H9 (cell line): ENCODE results near the gene BEND7. TPM values are rescaled to one million over a fixed set of nuclear protein-coding genes. Genes with fewer than 3 reads are reported as not detected.

ENCODE experiments used
- DNase-seq: peaks from one replicate; pipeline ENCODE4 v3.0.0-alpha.2; 2017
- H2AFZ ChIP-seq: one replicate; pipeline ENCODE4 v1.6.1; 2013; ENCODE audit warnings: mild to moderate bottlenecking, low read length, control low read depth, moderate library complexity
- H2AK5ac ChIP-seq: 2 replicates; pipeline ENCODE4 v1.6.1; 2013; ENCODE audit warnings: low read length, control low read depth, mixed read lengths; ENCODE audit not compliant: insufficient read length
- H2BK120ac ChIP-seq: one replicate; pipeline ENCODE4 v1.6.1; 2013; ENCODE audit warnings: low read depth, mild to moderate bottlenecking, low read length, control low read depth, inconsistent platforms; ENCODE audit not compliant: poor library complexity, severe bottlenecking
- H2BK12ac ChIP-seq: 2 replicates; pipeline ENCODE4 v1.6.1; 2013; ENCODE audit warnings: low read length, control low read depth, mixed read lengths, low read depth; ENCODE audit not compliant: insufficient read length
- H2BK15ac ChIP-seq: 2 replicates; pipeline ENCODE4 v1.6.1; 2013; ENCODE audit warnings: low read depth, low read length, control low read depth
- H2BK20ac ChIP-seq: one replicate; pipeline ENCODE4 v1.6.1; 2013; ENCODE audit warnings: low read depth, mild to moderate bottlenecking, low read length, control low read depth, inconsistent platforms; ENCODE audit not compliant: poor library complexity, severe bottlenecking
- H2BK5ac ChIP-seq: 2 replicates; pipeline ENCODE4 v1.6.1; 2013; ENCODE audit warnings: low read length, control low read depth, mixed read lengths; ENCODE audit not compliant: insufficient read length
- H3K14ac ChIP-seq: 2 replicates; pipeline ENCODE4 v1.6.1; 2013; ENCODE audit warnings: low read length, control low read depth; ENCODE audit not compliant: insufficient read depth
- H3K18ac ChIP-seq: 2 replicates; pipeline ENCODE4 v1.6.1; 2013; ENCODE audit warnings: low read depth, mild to moderate bottlenecking, mixed read lengths, low read length, control low read depth; ENCODE audit not compliant: insufficient read length
- H3K23ac ChIP-seq: 2 replicates; pipeline ENCODE4 v1.6.1; 2013; ENCODE audit warnings: low read length, control low read depth, mixed read lengths, low read depth; ENCODE audit not compliant: insufficient read length
- H3K23me2 ChIP-seq: 2 replicates; pipeline ENCODE4 v1.6.1; 2013; ENCODE audit warnings: low read depth, mild to moderate bottlenecking, mixed read lengths, low read length, control low read depth; ENCODE audit not compliant: insufficient read length, poor library complexity, severe bottlenecking
- H3K27ac ChIP-seq: 2 replicates; pipeline ENCODE4 v1.5.1; 2013; ENCODE audit warnings: low read length, control low read depth, mixed read lengths, low read depth; ENCODE audit not compliant: insufficient read length
- H3K27me3 ChIP-seq: 2 replicates; pipeline ENCODE4 v1.6.1; 2013; ENCODE audit warnings: low read length, control low read depth, inconsistent platforms; ENCODE audit not compliant: insufficient read depth
- H3K4ac ChIP-seq: 2 replicates; pipeline ENCODE4 v1.6.1; 2013; ENCODE audit warnings: low read depth, mild to moderate bottlenecking, control low read depth, inconsistent platforms, low read length, moderate library complexity
- H3K4me1 ChIP-seq: 2 replicates; pipeline ENCODE4 v1.6.1; 2013; ENCODE audit warnings: low read length, control low read depth, inconsistent platforms; ENCODE audit not compliant: insufficient read depth
- H3K4me2 ChIP-seq: 2 replicates; pipeline ENCODE4 v1.6.1; 2013; ENCODE audit warnings: low read length, control low read depth, mixed read lengths; ENCODE audit not compliant: insufficient read length, insufficient read depth
- H3K56ac ChIP-seq: 2 replicates; pipeline ENCODE4 v1.6.1; 2013; ENCODE audit warnings: low read depth, mild to moderate bottlenecking, mixed read lengths, low read length, control low read depth; ENCODE audit not compliant: insufficient read length
- H3K79me1 ChIP-seq: 2 replicates; pipeline ENCODE4 v1.6.1; 2013; ENCODE audit warnings: low read depth, mild to moderate bottlenecking, moderate library complexity, low read length, control low read depth, inconsistent platforms; ENCODE audit not compliant: insufficient read depth, poor library complexity, severe bottlenecking
- H3K79me2 ChIP-seq: 2 replicates; pipeline ENCODE4 v1.6.1; 2013; ENCODE audit warnings: low read length, control low read depth, inconsistent platforms; ENCODE audit not compliant: insufficient read depth
- H3K9ac ChIP-seq: 2 replicates; pipeline ENCODE4 v1.6.1; 2013; ENCODE audit warnings: low read length, control low read depth, mixed read lengths; ENCODE audit not compliant: insufficient read length; ENCODE audit errors: extremely low read depth
- H3K9me3 ChIP-seq: one replicate; pipeline ENCODE4 v1.6.1; 2013; ENCODE audit warnings: low read depth, low read length, inconsistent platforms; ENCODE audit not compliant: control insufficient read depth
- H3T11ph ChIP-seq: one replicate; pipeline ENCODE4 v1.6.1; 2013; ENCODE audit warnings: mild to moderate bottlenecking, low read length, control low read depth, inconsistent platforms
- H4K20me1 ChIP-seq: one replicate; pipeline ENCODE4 v1.6.1; 2013; ENCODE audit not compliant: control insufficient read depth, insufficient read length, insufficient read depth
- H4K5ac ChIP-seq: 2 replicates; pipeline ENCODE4 v1.6.1; 2013; ENCODE audit warnings: low read depth, mild to moderate bottlenecking, mixed read lengths, low read length, control low read depth; ENCODE audit not compliant: insufficient read length
- H4K8ac ChIP-seq: replicated peaks from 2 replicates; pipeline ENCODE4 v1.6.1; 2013; ENCODE audit warnings: low read length, control low read depth, mixed read lengths, low read depth; ENCODE audit not compliant: insufficient read length
- H4K91ac ChIP-seq: 2 replicates; pipeline ENCODE4 v1.6.1; 2013; ENCODE audit warnings: low read depth, mild to moderate bottlenecking, moderate library complexity, mixed read lengths, low read length, control low read depth; ENCODE audit not compliant: insufficient read length
- H3K27ac Mint-ChIP-seq, 3 experiments: 2 replicates in 2 of 3; 3 replicates in 1 of 3; pipeline ENCODE4 v1.8.0; 2020 to 2021; ENCODE audit warnings: mixed read lengths in 3 of 3, mild to moderate bottlenecking in 1 of 3, moderate library complexity in 1 of 3
- H3K27me3 Mint-ChIP-seq: 2 replicates; pipeline ENCODE4 v1.8.0; 2021; ENCODE audit warnings: low read depth, mild to moderate bottlenecking, moderate library complexity, mixed read lengths
- H3K36me3 Mint-ChIP-seq, 3 experiments: 2 replicates in 2 of 3; 3 replicates in 1 of 3; pipeline ENCODE4 v1.8.0; 2020 to 2021; ENCODE audit warnings: low read depth in 3 of 3, mixed read lengths in 3 of 3; ENCODE audit not compliant: insufficient read depth in 1 of 3
- H3K4me1 Mint-ChIP-seq, 2 experiments: 2 replicates each; pipeline ENCODE4 v1.8.0; 2020; ENCODE audit warnings: mixed read lengths in 2 of 2
- H3K4me3 Mint-ChIP-seq, 2 experiments: 2 replicates in 1 of 2; 3 replicates in 1 of 2; pipeline ENCODE4 v1.8.0; 2020 to 2021; ENCODE audit warnings: mild to moderate bottlenecking in 2 of 2, mixed read lengths in 2 of 2, moderate library complexity in 1 of 2
- H3K9me3 Mint-ChIP-seq, 2 experiments: 2 replicates in 1 of 2; 3 replicates in 1 of 2; pipeline ENCODE4 v1.8.0; 2020; ENCODE audit warnings: mild to moderate bottlenecking in 2 of 2, mixed read lengths in 2 of 2, moderate library complexity in 1 of 2
- CTCF ChIP-seq: fragments of 200-600 bp; sonication (generic); conservative IDR thresholded peaks from 3 replicates; pipeline ENCODE4 v1.8.0; 2021; ENCODE audit warnings: antibody characterized with exemption, mild to moderate bottlenecking
- WGBS: extraction: QIAGEN DNeasy Blood & Tissue Kit; methylation state at CpG from one replicate; pipeline ENCODE4 v1.1.7; 2013; ENCODE audit warnings: missing lambda C conversion rate, low lambda C conversion rate, mixed read lengths; ENCODE audit not compliant: insufficient read length; ENCODE audit errors: extremely low coverage; 5-methylcytosine and 5-hydroxymethylcytosine counted together
- total RNA-seq: library from RNA; stranded (reverse); gene quantifications from 2 replicates; pipeline ENCODE4 v1.2.1, GENCODE V29; 2021

The BEND7 gene
- total RNA-seq, 1 experiment from 2014 or later = 17.7 TPM

DNA sequence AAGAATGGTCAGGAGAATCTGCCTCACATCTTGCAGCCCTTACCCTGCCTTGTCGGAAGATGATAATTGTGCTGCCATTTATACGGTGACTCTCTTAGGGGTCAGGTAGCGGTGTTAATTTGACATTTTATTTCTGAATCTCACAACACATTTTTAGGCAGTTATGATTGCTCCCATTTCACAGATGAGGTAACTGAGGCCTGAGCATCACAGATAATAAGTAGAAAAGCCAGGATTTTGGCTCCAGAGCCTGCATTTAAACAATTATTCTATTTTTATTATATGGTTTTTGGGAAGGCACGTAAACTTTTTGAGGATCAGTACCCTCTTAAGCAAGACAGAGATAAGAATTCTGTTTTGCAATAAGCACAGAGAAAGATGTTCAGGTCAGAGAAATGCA is 103.4 kb downstream of the BEND7 start:
- TF ChIP-seq CTCF = no peak
- DNase-seq = no peak
- no peaks in the 10 kb centered on the region for H3K23me2 ChIP-seq
- H3K27me3 ChIP-seq = no peaks in the 10 kb centered on the region
- no peak overlapping the region for H3K4me2 ChIP-seq
- H3K27ac ChIP-seq = no peak overlapping the region
- H2BK15ac ChIP-seq = no peak overlapping the region
- no peak overlapping the region for H2AFZ ChIP-seq
- no peaks in the 10 kb centered on the region for H3K79me2 ChIP-seq
- no peak overlapping the region for H3K56ac ChIP-seq
- Mint-ChIP-seq H3K4me1 (no peaks in the 10 kb centered on the region), H3K27me3 (no peaks in the 10 kb centered on the region; the same call in none of the 2 replicates), H3K36me3 (no peaks in the 10 kb centered on the region), H3K4me3 (no peak overlapping the region), H3K27ac (no peak overlapping the region), H3K9me3 (peaks cover 2 to 5% of the 10 kb centered on the region in 2 experiments; a peak in 1 of 5 replicates)
- no peak overlapping the region for H2BK5ac ChIP-seq
- no peak overlapping the region for H4K8ac ChIP-seq
- H3K14ac ChIP-seq = no peak overlapping the region
- H3K79me1 ChIP-seq = no peaks in the 10 kb centered on the region
- H2BK20ac ChIP-seq = no peak overlapping the region
- H2AK5ac ChIP-seq = no peak overlapping the region
- H2BK12ac ChIP-seq = no peak overlapping the region
- no peak overlapping the region for H2BK120ac ChIP-seq
- no peak overlapping the region for H3T11ph ChIP-seq
- H4K5ac ChIP-seq = no peak overlapping the region
- no peak overlapping the region for H3K18ac ChIP-seq
- no peak overlapping the region for H3K9ac ChIP-seq
- H4K91ac ChIP-seq = no peak overlapping the region
- WGBS = no CpG with 5 or more reads among the region's 4 CpGs
- H3K4ac ChIP-seq = no peak overlapping the region
- no peaks in the 10 kb centered on the region for H3K4me1 ChIP-seq
- no peaks in the 10 kb centered on the region for H3K9me3 ChIP-seq
- no peak overlapping the region for H3K23ac ChIP-seq
- H4K20me1 ChIP-seq = no peaks in the 10 kb centered on the region
